CD4-positive, alpha-beta T cell (primary cell): ENCODE measurements around the gene MTUS2. TPM values are rescaled to one million over a fixed set of nuclear protein-coding genes. Genes with fewer than 3 reads are reported as not detected.

ENCODE experiments used
- ATAC-seq: fragments of 200-7000 bp; cut with Tn5 transposase; one replicate; pipeline ENCODE4 v1.10.0; 2022; ENCODE audit warnings: mild to moderate bottlenecking; ENCODE audit not compliant: poor library complexity
- CTCF ChIA-PET: fragments of 350-600 bp; sonication (Branson Sonifier 250); formaldehyde crosslinking; loops from one replicate; lab custom pipeline; 2021; ENCODE audit warnings: antibody characterized with exemption, inconsistent platforms; lab: Charles Lee
- POLR2A ChIA-PET: fragments of 350-600 bp; sonication (Branson Sonifier 250); formaldehyde crosslinking; loops from one replicate; lab custom pipeline; 2021; ENCODE audit warnings: antibody characterized with exemption, inconsistent platforms; lab: Charles Lee
- DNase-seq, 14 experiments: peaks; one replicate each; pipeline ENCODE4 v3.0.0-alpha.2; 2013 to 2020; ENCODE audit warnings: mixed read lengths in 2 of 14
- H3K27ac ChIP-seq, 2 donors: one replicate each; pipeline versions ENCODE4 v1.5.1 to v1.7.0; 2013; ENCODE audit warnings: low read length in 2 of 2, low read depth in 1 of 2, mild to moderate bottlenecking in 1 of 2
- H3K27me3 ChIP-seq, 2 experiments: 1 replicate in 1 of 2; 2 replicates in 1 of 2; pipeline versions ENCODE4 v1.6.1 to v1.7.0; 2013; ENCODE audit warnings: low read length in 2 of 2, control low read depth in 1 of 2, mild to moderate bottlenecking in 1 of 2, moderate library complexity in 1 of 2; ENCODE audit not compliant: insufficient read depth in 2 of 2, control insufficient read depth in 1 of 2
- H3K36me3 ChIP-seq: one replicate; pipeline ENCODE4 v1.6.1; 2013; ENCODE audit warnings: low read length, control low read depth; ENCODE audit not compliant: insufficient read depth
- H3K4me1 ChIP-seq: one replicate; pipeline ENCODE4 v1.6.1; 2013; ENCODE audit warnings: low read length, control low read depth; ENCODE audit not compliant: insufficient read depth
- H3K4me3 ChIP-seq: one replicate; pipeline ENCODE4 v1.5.1; 2013; ENCODE audit warnings: mild to moderate bottlenecking, low read length, moderate library complexity
- H3K9me3 ChIP-seq, 2 experiments: 1 replicate in 1 of 2; 2 replicates in 1 of 2; pipeline versions ENCODE4 v1.6.1 to v1.7.0; 2013; ENCODE audit warnings: low read length in 2 of 2, mild to moderate bottlenecking in 2 of 2, control low read depth in 1 of 2, moderate library complexity in 1 of 2; ENCODE audit not compliant: control insufficient read depth in 1 of 2, insufficient read depth in 1 of 2
- H3K27ac Mint-ChIP-seq: one replicate; pipeline ENCODE4 v1.8.0; 2020; ENCODE audit warnings: mixed read lengths
- H3K27me3 Mint-ChIP-seq: one replicate; pipeline ENCODE4 v1.8.0; 2021; ENCODE audit warnings: mixed read lengths
- H3K36me3 Mint-ChIP-seq: one replicate; pipeline ENCODE4 v1.8.0; 2021; ENCODE audit warnings: low read depth, mixed read lengths
- H3K4me1 Mint-ChIP-seq: one replicate; pipeline ENCODE4 v1.8.0; 2021; ENCODE audit warnings: low read depth, mixed read lengths
- H3K4me3 Mint-ChIP-seq: one replicate; pipeline ENCODE4 v1.8.0; 2020; ENCODE audit warnings: mild to moderate bottlenecking, mixed read lengths
- H3K9me3 Mint-ChIP-seq: one replicate; pipeline ENCODE4 v1.8.0; 2020; ENCODE audit warnings: mixed read lengths
- intact Hi-C, 2 experiments: fragments of 100-400 bp; cut with DNase I in 1 of 2; cut with micrococcal nuclease in 1 of 2; formaldehyde crosslinking; loops; one replicate each; pipeline versions ENCODE4 v1.15.1 to v1.9.0; 2023 to 2025; cut with DNase I, micrococcal nuclease
- total RNA-seq, 174 experiments: library from RNA in 2 of 174; stranded (reverse) in 2 of 174; gene quantifications; one replicate each; pipeline ENCODE4 v1.2.3 and lab custom pipeline; 2021 to 2026
- TF ChIP-seq, protein P1 (sequence below): fragments of 200-600 bp; IDR thresholded peaks from one replicate; pipeline ENCODE4 v1.8.0; 2022; ENCODE audit warnings: antibody characterized with exemption, mild to moderate bottlenecking

The MTUS2 gene
- total RNA-seq, 2 experiments from 2014 or later, result 0.38 to 0.81 TPM

DNA sequence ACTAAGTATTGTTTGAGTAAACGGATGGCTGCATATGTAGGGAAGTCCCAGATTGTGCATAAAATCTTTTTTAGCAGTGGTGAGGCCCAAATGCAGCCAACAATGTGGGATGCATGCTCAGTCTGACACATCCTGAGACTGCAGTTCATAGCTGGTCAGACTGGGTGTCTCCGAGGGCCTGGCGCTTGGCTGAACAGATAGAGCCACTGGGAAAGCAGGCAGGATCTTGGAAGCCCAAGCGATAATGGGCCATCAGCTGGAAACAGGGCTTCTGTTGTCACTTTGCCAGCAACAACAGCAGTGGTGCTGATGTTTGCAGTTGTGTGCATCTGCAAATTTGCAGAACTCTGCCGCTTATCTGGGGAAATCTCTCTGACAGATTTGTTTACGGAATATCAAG, 36.1 kb downstream of the MTUS2 start:
- intact Hi-C loops, result no loop called here
- H3K36me3 ChIP-seq, result no peaks in the 10 kb centered on the region
- TF ChIP-seq, protein P1, sequence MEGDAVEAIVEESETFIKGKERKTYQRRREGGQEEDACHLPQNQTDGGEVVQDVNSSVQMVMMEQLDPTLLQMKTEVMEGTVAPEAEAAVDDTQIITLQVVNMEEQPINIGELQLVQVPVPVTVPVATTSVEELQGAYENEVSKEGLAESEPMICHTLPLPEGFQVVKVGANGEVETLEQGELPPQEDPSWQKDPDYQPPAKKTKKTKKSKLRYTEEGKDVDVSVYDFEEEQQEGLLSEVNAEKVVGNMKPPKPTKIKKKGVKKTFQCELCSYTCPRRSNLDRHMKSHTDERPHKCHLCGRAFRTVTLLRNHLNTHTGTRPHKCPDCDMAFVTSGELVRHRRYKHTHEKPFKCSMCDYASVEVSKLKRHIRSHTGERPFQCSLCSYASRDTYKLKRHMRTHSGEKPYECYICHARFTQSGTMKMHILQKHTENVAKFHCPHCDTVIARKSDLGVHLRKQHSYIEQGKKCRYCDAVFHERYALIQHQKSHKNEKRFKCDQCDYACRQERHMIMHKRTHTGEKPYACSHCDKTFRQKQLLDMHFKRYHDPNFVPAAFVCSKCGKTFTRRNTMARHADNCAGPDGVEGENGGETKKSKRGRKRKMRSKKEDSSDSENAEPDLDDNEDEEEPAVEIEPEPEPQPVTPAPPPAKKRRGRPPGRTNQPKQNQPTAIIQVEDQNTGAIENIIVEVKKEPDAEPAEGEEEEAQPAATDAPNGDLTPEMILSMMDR, result no peak
- no peaks in the 10 kb centered on the region for H3K4me1 Mint-ChIP-seq
- ChIA-PET POLR2A (no interaction called here), CTCF (no interaction called here)
- H3K36me3 Mint-ChIP-seq, result no peaks in the 10 kb centered on the region
- no peak overlapping the region for H3K4me3 Mint-ChIP-seq
- H3K27me3 Mint-ChIP-seq, result peaks cover 17% of the 10 kb centered on the region
- H3K27ac Mint-ChIP-seq, result no peak overlapping the region
- ATAC-seq (no peak), DNase-seq (no peak)
- H3K4me1 ChIP-seq, result no peaks in the 10 kb centered on the region
- no peaks in the 10 kb centered on the region for H3K9me3 ChIP-seq
- H3K4me3 ChIP-seq, result no peak overlapping the region
- no peaks in the 10 kb centered on the region for H3K27me3 ChIP-seq
- H3K9me3 Mint-ChIP-seq, result no peaks in the 10 kb centered on the region
- no peak overlapping the region for H3K27ac ChIP-seq

DNA sequence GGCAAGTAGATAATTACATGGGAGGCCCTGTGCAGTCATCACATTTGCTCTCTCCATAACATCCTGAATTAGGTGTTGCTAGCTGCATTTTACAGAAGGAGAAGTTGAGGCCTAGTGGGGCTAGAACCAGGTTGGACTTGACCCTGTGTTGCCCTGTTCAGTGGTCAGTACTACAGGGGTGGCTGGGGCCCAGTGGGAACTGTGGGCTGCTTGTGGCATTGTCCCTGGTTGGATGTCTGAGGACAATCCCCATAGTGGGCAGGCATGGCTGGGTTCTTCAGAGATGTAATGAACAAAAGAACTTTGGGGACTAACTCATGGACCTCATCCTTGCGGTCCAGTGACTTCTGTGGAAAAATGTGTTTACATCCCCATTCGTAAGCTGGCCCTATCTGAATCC, 38.9 kb downstream of the MTUS2 start:
- ChIA-PET POLR2A (no interaction called here), CTCF (interaction anchor here (1.7 kb wide), 1 partner anchor 10 kb away, joined by 3 read pairs; no protein-coding TSS in a partner anchor)
- no peak overlapping the region for H3K27ac Mint-ChIP-seq
- intact Hi-C loops, result no loop called here
- no peak for DNase-seq
- no peaks in the 10 kb centered on the region for H3K4me1 ChIP-seq
- H3K4me3 ChIP-seq, result no peak overlapping the region
- no peaks in the 10 kb centered on the region for H3K36me3 Mint-ChIP-seq
- no peak overlapping the region for H3K27ac ChIP-seq
- no peaks in the 10 kb centered on the region for H3K4me1 Mint-ChIP-seq
- ATAC-seq, result no peak
- peaks cover 21% of the 10 kb centered on the region for H3K27me3 Mint-ChIP-seq
- no peaks in the 10 kb centered on the region for H3K9me3 ChIP-seq
- H3K4me3 Mint-ChIP-seq, result no peak overlapping the region
- H3K9me3 Mint-ChIP-seq, result no peaks in the 10 kb centered on the region
- peaks cover 0 to 3% of the 10 kb centered on the region in 2 experiments for H3K27me3 ChIP-seq
- TF ChIP-seq, protein P1, result no peak
- H3K36me3 ChIP-seq, result no peaks in the 10 kb centered on the region

DNA sequence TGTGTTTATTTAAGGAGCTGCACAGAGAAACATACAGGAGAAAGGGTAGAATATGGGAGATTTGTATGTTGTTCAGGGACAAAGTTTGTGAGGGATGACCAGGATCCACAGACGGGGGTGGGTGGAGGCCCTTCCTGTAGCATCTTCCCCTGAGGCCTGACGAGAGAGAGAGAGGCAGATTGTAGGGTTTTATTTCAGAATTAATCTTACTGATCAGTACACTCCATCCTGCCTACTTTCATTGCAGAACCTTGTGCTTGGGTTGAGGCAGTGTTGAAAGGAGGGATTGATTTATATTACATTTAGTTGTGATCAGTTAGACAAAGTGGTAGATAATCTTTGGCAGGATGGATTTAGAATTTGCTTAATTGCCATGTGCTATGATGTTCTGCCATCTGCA, 39.6 kb downstream of the MTUS2 start:
- Mint-ChIP-seq H3K36me3 (no peaks in the 10 kb centered on the region), H3K4me1 (no peaks in the 10 kb centered on the region), H3K9me3 (no peaks in the 10 kb centered on the region), H3K27ac (no peak overlapping the region), H3K4me3 (no peak overlapping the region), H3K27me3 (peaks cover 16% of the 10 kb centered on the region)
- Histone ChIP-seq H3K27ac (no peak overlapping the region), H3K4me3 (no peak overlapping the region), H3K36me3 (no peaks in the 10 kb centered on the region), H3K9me3 (no peaks in the 10 kb centered on the region), H3K4me1 (no peaks in the 10 kb centered on the region), H3K27me3 (peaks cover 0 to 3% of the 10 kb centered on the region in 2 experiments)
- TF ChIP-seq, protein P1, result no peak
- intact Hi-C loops, result no loop called here
- CTCF ChIA-PET, result interaction anchor here (1.7 kb wide), 1 partner anchor 10 kb away, joined by 3 read pairs; no protein-coding TSS in a partner anchor
- ATAC-seq (no peak), DNase-seq (no peak)
- POLR2A ChIA-PET, result no interaction called here
